ENCODE measurements around the gene DCC.

Gene DCC

DNA sequence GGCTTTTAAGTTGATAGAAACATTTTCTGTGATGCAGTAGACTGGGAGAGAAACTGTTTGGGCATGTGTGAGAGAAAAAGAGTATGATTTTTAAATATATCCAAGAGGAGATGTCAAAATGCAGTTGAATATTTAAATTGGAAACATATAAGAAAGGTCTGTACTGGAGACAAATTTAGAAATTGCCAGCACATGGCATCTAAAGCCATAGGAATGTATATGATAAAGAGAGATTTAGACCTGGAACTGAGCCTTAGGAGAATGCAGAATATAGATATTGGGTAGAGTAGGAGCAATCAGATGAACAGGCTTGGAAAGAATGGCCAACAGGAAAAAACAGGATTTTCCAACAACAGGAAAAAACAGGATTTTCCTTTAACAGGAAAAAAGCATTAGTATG is 1203.7 kb downstream of the DCC start:
- no peak for DNase-seq

DNA sequence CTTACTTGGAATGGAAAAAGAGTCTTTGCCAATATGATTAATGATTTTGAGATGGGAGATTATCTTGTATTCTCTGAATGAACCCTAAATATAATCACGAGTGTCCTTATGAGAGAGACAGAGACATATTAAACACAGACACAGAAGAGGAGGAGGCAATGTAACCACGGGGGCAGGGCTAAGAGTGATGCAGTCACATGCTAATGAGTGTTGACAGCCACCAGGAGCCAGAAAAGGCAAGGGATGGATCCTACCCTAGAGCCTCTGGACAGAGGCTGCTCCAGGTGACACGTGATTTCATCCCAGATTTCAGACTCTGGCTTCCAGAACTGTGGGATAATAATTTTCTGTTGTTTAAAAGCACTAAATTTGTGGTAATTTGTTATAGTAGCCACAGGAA is 1204.9 kb downstream of the DCC start:
- DNase-seq, result no peak

- peak; percentile 58 for DNase-seq
Observed at GRCh38 chr18:53551868-53552426, 1212.0 kb downstream of the DCC start.

- no peak for DNase-seq
Observed at GRCh38 chr18:53553030-53553429, 1213.0 kb downstream of the DCC start.

DNA sequence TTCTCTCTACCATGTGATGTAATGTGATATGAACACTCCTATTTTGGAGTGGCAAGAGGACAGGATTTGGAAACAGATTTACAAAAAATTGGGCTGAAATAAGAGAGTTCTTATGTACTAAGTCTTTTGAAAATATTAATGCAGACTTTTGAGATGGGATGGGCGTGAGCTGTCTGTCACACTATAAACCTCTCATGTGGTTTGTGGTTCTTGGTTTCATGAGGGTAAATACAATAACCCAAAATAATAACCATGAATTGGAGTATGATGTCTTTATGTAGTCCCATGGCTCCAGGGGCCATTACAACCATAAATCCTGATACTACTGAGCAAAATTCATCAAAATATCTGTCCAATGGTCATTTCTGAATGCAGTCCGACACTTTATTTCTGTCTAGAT is 1216.5 kb downstream of the DCC start:
- no peak for DNase-seq

DNA sequence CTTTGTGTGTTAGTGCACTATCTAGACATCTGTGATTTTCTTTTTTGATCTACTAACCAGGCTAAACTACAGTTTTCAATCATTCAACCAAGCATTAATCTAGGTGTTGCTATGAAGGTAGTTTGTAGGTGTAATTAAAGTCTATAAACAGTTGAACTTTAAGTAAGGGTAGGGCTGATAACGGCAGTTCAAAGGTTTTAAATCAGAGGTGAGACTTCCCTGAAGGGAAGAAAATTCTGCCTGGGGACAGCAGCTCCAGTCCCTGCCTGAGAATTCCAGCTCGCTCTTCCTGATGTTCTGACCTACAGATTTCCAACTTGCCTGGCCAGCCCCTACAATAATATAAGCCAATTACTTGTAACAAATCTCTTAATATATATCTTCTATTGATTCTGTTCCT is 1220.5 kb downstream of the DCC start:
- DNase-seq, result no peak

DNA sequence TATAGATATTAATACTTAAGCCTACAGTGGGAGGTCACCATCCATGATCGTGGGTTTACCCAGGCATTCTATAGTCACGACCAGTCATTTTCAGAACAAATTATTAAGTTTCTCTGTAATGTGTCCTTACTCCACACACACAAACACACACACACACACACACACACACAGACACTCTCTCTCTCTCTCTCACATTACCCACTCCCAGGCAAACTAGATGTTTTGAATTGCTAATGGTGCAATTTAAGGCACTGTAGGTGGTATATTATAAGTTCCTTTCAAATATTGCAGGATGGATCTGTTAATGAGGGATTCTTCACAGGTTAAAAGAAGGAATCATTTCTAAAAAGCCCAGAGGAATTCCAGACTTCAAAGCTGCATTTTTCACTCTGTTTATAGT is 1226.6 kb downstream of the DCC start:
- DNase-seq, result no peak

- DNase-seq, result peak; percentile 11
Observed at GRCh38 chr18:53567929-53568574, 1228.1 kb downstream of the DCC start.
